Ectodermal cell (in vitro differentiated cells): ENCODE data around the gene TRPM2.

Experiments
- H3K27ac ChIP-seq: 2 replicates; pipeline ENCODE4 v1.7.0; 2013; ENCODE audit warnings: mild to moderate bottlenecking, low read depth, low read length; ENCODE audit not compliant: insufficient read depth, poor library complexity, severe bottlenecking
- H3K27me3 ChIP-seq: 2 replicates; pipeline ENCODE4 v1.7.0; 2013; ENCODE audit warnings: mild to moderate bottlenecking, low read length; ENCODE audit not compliant: insufficient read depth, control insufficient read depth, poor library complexity, severe bottlenecking
- H3K36me3 ChIP-seq: one replicate; pipeline ENCODE4 v1.7.0; 2013; ENCODE audit warnings: low read length; ENCODE audit not compliant: control insufficient read depth, insufficient read depth
- H3K4me1 ChIP-seq: one replicate; pipeline ENCODE4 v1.7.0; 2013; ENCODE audit warnings: low read length; ENCODE audit not compliant: control insufficient read depth, insufficient read depth
- H3K4me3 ChIP-seq: 2 replicates; pipeline ENCODE4 v1.7.0; 2013; ENCODE audit warnings: low read depth, low read length, control low read depth; ENCODE audit not compliant: insufficient read depth
- H3K9me3 ChIP-seq: 2 replicates; pipeline ENCODE4 v1.7.0; 2013; ENCODE audit warnings: mild to moderate bottlenecking, low read length, moderate library complexity; ENCODE audit not compliant: control insufficient read depth
- WGBS, 2 experiments: methylation state at CpG; one replicate each; pipeline ENCODE4 v1.1.7; 2013; ENCODE audit warnings: missing lambda C conversion rate in 2 of 2; 5-methylcytosine and 5-hydroxymethylcytosine counted together

The TRPM2 gene

GRCh38 chr21:44314128-44314527 is 39.3 kb upstream of the TRPM2 start:
- H3K4me3 ChIP-seq, result no peak overlapping the region
- peaks cover 23% of the 10 kb centered on the region for H3K36me3 ChIP-seq
- H3K9me3 ChIP-seq, result no peaks in the 10 kb centered on the region
- no peak overlapping the region for H3K27ac ChIP-seq
- H3K27me3 ChIP-seq, result no peaks in the 10 kb centered on the region
- 93% methylated on average over 15 of the region's 15 CpGs for WGBS, 2 experiments
- no peaks in the 10 kb centered on the region for H3K4me1 ChIP-seq

GRCh38 chr21:44314561-44314960 is 38.9 kb upstream of the TRPM2 start:
- Histone ChIP-seq H3K36me3 (peaks cover 23% of the 10 kb centered on the region), H3K4me1 (no peaks in the 10 kb centered on the region), H3K27ac (no peak overlapping the region), H3K9me3 (no peaks in the 10 kb centered on the region), H3K27me3 (no peaks in the 10 kb centered on the region), H3K4me3 (no peak overlapping the region)
- WGBS, 2 experiments, result 90% methylated on average over 11 of the region's 11 CpGs

DNA sequence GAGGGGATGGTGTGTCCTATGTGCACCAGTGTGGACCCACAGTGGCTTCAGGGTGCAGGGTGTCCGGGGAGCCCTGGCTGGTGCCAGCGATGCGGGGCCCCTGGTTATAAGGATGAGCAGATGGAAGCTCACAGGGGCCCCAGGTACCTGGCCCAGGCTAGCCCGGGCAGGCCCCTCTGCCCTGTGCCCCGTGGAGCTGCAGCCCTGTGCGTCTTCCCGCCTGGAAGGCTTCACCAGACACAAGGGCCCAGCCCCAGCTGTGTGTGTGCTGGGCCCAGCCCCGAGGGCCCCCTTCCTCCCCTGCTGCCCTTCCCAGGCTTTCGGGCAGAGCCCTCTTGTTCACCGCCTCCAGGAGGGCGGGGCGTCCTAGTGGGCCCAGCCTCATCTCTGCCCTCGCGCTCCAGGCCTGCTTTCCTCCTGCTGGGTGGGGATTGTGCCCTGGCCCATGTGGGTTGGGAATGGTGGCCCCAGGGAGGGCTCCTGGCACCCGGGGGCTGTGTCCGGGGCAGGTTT is 37.7 kb upstream of the TRPM2 start:
- H3K27ac ChIP-seq, result no peak overlapping the region
- no peaks in the 10 kb centered on the region for H3K4me1 ChIP-seq
- H3K4me3 ChIP-seq, result no peak overlapping the region
- no peaks in the 10 kb centered on the region for H3K27me3 ChIP-seq
- H3K36me3 ChIP-seq, result peaks cover 23% of the 10 kb centered on the region
- WGBS, 2 experiments, result 89 to 93% methylated on average over 16 of the region's 16 CpGs
- H3K9me3 ChIP-seq, result no peaks in the 10 kb centered on the region

GRCh38 chr21:44316277-44316900 is 37.0 kb upstream of the TRPM2 start:
- 96% methylated on average over 27 of the region's 27 CpGs for WGBS, 2 experiments
- Histone ChIP-seq H3K4me3 (no peak overlapping the region), H3K27me3 (no peaks in the 10 kb centered on the region), H3K36me3 (peaks cover 18% of the 10 kb centered on the region), H3K27ac (no peak overlapping the region), H3K9me3 (no peaks in the 10 kb centered on the region), H3K4me1 (no peaks in the 10 kb centered on the region)

DNA sequence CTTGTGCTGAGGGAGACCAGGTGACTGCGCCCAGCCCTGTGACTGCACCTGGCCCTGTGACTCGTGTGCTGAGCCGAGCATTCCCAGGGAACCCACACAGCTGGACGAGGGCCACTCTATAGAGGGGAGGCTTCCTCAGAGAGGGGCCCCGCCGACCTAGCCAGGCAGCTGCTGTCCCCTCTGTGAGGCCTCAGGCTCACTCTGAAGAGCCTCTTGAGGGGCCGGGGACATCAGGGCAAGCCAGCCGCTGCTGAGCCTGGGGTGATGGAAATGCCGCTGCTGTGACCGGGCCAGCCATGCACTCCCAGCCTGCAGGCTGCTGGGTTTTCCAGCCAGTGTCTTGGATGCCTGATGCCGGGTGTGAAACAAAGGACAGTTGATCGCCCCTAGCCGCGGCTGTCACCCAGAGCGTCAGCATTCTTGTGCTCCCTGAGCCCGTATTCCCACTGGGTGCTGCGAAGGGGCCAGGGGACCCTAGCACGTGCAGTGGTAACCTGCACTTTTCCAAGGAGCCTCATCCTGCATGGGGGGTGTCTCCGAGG is 36.1 kb upstream of the TRPM2 start:
- Histone ChIP-seq H3K4me1 (no peaks in the 10 kb centered on the region), H3K36me3 (peaks cover 11% of the 10 kb centered on the region), H3K9me3 (no peaks in the 10 kb centered on the region), H3K4me3 (no peak overlapping the region), H3K27ac (no peak overlapping the region), H3K27me3 (no peaks in the 10 kb centered on the region)
- WGBS, 2 experiments, result 94 to 95% methylated on average over 19 of the region's 19 CpGs

- Histone ChIP-seq H3K4me3 (no peak overlapping the region), H3K36me3 (peaks cover 11% of the 10 kb centered on the region), H3K4me1 (no peaks in the 10 kb centered on the region), H3K9me3 (no peaks in the 10 kb centered on the region), H3K27me3 (no peaks in the 10 kb centered on the region), H3K27ac (no peak overlapping the region)
- WGBS, 2 experiments, result 97% methylated on average over 22 of the region's 22 CpGs
These were observed 35.5 kb upstream of the TRPM2 start for GRCh38 chr21:44317871-44318270.

DNA sequence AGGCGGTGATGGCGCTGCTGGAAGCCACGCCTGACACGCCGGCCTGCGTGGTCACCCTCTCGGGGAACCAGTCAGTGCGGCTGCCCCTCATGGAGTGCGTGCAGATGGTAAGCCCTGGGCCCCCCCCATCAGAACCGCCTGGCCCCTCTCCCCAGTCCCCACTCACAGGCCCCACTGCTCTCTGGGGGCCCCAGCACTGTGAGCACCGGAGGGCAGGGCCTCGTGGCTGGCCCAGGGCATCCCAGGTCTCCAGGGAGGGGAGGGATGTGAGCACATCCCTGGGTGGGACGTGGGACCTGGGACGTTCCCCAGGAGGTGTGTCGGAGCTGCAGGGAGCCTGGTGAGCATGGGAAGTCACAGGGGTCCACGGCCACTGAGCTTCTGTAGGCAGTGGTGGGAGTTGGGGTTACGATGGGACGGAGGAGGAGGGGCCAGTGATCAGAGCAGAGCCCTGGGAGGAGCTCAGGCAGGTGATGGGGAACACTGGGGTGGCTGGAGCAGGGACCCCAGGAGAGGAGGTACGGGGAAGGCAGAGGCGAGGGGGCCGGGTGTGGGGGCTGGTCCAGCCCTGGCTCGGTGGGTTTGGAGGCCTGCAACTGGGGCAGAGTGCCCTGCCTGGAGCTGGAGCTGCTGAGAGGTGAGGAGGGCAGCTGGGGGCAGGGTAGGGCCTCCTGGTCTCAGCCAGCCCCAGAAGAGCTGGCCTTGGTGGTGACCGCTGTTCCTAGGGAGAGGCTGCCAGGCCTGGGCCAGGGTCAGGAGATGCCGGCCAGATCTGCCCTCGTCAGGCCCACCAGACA is 34.7 kb upstream of the TRPM2 start:
- H3K4me1 ChIP-seq, result no peaks in the 10 kb centered on the region
- peaks cover 3% of the 10 kb centered on the region for H3K36me3 ChIP-seq
- no peak overlapping the region for H3K4me3 ChIP-seq
- 95 to 96% methylated on average over 25 of the region's 25 CpGs for WGBS, 2 experiments
- no peak overlapping the region for H3K27ac ChIP-seq
- no peaks in the 10 kb centered on the region for H3K27me3 ChIP-seq
- no peaks in the 10 kb centered on the region for H3K9me3 ChIP-seq

- WGBS, 2 experiments, result 96 to 97% methylated on average over 35 of the region's 35 CpGs
- Histone ChIP-seq H3K4me3 (no peak overlapping the region), H3K36me3 (no peaks in the 10 kb centered on the region)
These were observed 33.9 kb upstream of the TRPM2 start for GRCh38 chr21:44319407-44320065.

DNA sequence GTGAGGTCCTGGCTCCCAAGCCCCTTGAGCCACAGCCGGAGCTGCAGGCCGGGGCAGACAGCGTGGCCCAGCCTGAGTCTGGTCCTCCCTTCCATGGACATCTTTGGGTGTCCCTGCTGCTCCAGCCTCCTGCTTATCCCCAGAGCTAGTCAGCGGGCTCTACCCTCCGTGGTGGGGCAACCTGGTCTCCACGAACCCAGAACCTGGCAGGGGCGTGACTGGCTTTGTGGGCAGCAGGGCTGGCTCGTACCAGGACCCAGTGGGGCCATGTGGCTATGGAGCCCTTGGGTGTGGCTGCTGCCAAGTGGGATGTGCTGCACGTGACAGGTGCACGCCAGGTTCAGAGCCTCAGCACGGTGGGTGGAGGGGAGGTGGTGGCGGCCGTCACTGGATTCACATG is 32.6 kb upstream of the TRPM2 start:
- WGBS, 2 experiments, result 95 to 96% methylated on average over 13 of the region's 13 CpGs
- Histone ChIP-seq H3K4me3 (no peak overlapping the region), H3K36me3 (peaks cover 2% of the 10 kb centered on the region), H3K27me3 (no peaks in the 10 kb centered on the region), H3K27ac (no peak overlapping the region), H3K4me1 (no peaks in the 10 kb centered on the region), H3K9me3 (no peaks in the 10 kb centered on the region)

More at GRCh38 chr21:44319407-44320065, 33.9 kb upstream of the TRPM2 start:
- H3K9me3 ChIP-seq, result no peaks in the 10 kb centered on the region
- H3K27ac ChIP-seq, result no peak overlapping the region
- H3K27me3 ChIP-seq, result no peaks in the 10 kb centered on the region
- H3K4me1 ChIP-seq, result no peaks in the 10 kb centered on the region
